Hepatocyte (in vitro differentiated cells): ENCODE results near the gene GRB14. TPM values are rescaled to one million over a fixed set of nuclear protein-coding genes. Genes with fewer than 3 reads are reported as not detected.

Experiments
- DNase-seq: peaks from one replicate; pipeline ENCODE4 v3.0.0-alpha.2; 2016; ENCODE audit warnings: low spot score
- H2AFZ ChIP-seq: fragments of 200-600 bp; sonication (generic); 2 replicates; pipeline ENCODE4 v1.6.0; 2016; ENCODE audit warnings: antibody characterized with exemption, mild to moderate bottlenecking
- H3K27ac ChIP-seq: fragments of 200-600 bp; sonication (generic); 2 replicates; pipeline ENCODE4 v1.5.1; 2016; ENCODE audit warnings: mild to moderate bottlenecking
- H3K27me3 ChIP-seq: fragments of 200-600 bp; sonication (generic); 2 replicates; pipeline ENCODE4 v1.6.1; 2016
- H3K36me3 ChIP-seq: fragments of 200-600 bp; sonication (generic); replicated peaks from 2 replicates; pipeline ENCODE4 v1.5.1; 2016; ENCODE audit warnings: low read depth; ENCODE audit not compliant: insufficient read depth
- H3K4me1 ChIP-seq: fragments of 200-600 bp; sonication (generic); 2 replicates; pipeline ENCODE4 v1.5.1; 2016; ENCODE audit warnings: mild to moderate bottlenecking, moderate library complexity; ENCODE audit not compliant: insufficient read depth
- H3K4me2 ChIP-seq: fragments of 200-600 bp; sonication (generic); 2 replicates; pipeline ENCODE4 v1.6.0; 2016
- H3K4me3 ChIP-seq: fragments of 200-600 bp; sonication (generic); 2 replicates; pipeline ENCODE4 v1.5.1; 2016; ENCODE audit warnings: mild to moderate bottlenecking
- H3K79me2 ChIP-seq: fragments of 200-600 bp; sonication (generic); 2 replicates; pipeline ENCODE4 v1.6.0; 2017; ENCODE audit warnings: mild to moderate bottlenecking
- H3K9me2 ChIP-seq: fragments of 200-600 bp; sonication (generic); replicated peaks from 2 replicates; pipeline ENCODE4 v1.6.0; 2017; ENCODE audit warnings: mild to moderate bottlenecking; ENCODE audit not compliant: insufficient read depth
- H3K9me3 ChIP-seq: fragments of 200-600 bp; sonication (generic); 2 replicates; pipeline ENCODE4 v1.5.1; 2016; ENCODE audit warnings: low read depth, mild to moderate bottlenecking
- H4K20me1 ChIP-seq: fragments of 200-600 bp; sonication (generic); 2 replicates; pipeline ENCODE4 v1.6.0; 2016; ENCODE audit warnings: mild to moderate bottlenecking; ENCODE audit not compliant: insufficient read depth, poor library complexity, severe bottlenecking
- EZH2 ChIP-seq: fragments of 200-600 bp; sonication (generic); IDR thresholded peaks from 2 replicates; pipeline ENCODE4 v1.6.1; 2016; ENCODE audit warnings: antibody characterized with exemption, mild to moderate bottlenecking, borderline replicate concordance
- EZH2phosphoT487 ChIP-seq: fragments of 200-600 bp; sonication (generic); IDR thresholded peaks from one replicate; pipeline ENCODE4 v1.6.1; 2018; ENCODE audit warnings: antibody characterized with exemption, mild to moderate bottlenecking, low read depth, moderate library complexity; ENCODE audit not compliant: unreplicated experiment, severe bottlenecking
- WGBS: methylation state at CpG from one replicate; pipeline ENCODE4 v1.1.6; 2016; ENCODE audit warnings: low lambda C conversion rate; ENCODE audit errors: missing lambda C conversion rate; 5-methylcytosine and 5-hydroxymethylcytosine counted together
- polyA plus RNA-seq: library from polyadenylated mRNA; unstranded; fragments of >200 nt; fragmentation: Nextera tagmentation; extraction: Ambion mirVana; gene quantifications from 2 replicates; pipeline ENCODE4 v1.2.1, GENCODE V29; 2016
- total RNA-seq: library from RNA; depleted of rRNA; stranded (reverse); fragments of >200 nt; gene quantifications from 2 replicates; pipeline ENCODE4 v1.2.3, GENCODE V29; 2014
- TF ChIP-seq, protein P1 (sequence below): fragments of 200-600 bp; sonication (generic); IDR thresholded peaks from 2 replicates; pipeline ENCODE4 v1.5.1; 2016; ENCODE audit warnings: antibody characterized with exemption, mild to moderate bottlenecking; ENCODE audit not compliant: poor library complexity

The GRB14 gene
- total and polyA plus RNA-seq, 2 experiments from 2014 or later, result 4.2 to 4.5 TPM

DNA sequence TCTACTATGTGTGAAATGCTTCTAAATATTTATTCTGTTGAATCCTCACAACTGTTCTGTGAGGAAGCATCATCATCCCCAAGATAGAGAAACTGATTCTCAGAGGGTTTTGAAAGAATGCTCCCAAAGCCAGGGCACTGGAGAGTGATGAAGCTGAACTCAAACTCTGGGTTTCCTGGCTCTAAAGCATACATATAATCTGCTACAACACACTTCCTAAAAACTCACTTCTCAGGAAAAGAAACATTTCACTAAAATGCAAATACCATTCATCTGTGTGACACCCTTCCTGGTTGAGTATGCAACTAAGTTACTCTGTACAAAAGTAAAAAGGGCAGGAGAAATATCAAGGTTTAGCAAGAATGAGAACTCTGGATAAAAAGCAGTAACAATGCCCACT, 58.6 kb downstream of the GRB14 start:
- no peaks in the 10 kb centered on the region for H3K4me1 ChIP-seq
- no peaks in the 10 kb centered on the region for H3K9me2 ChIP-seq
- H3K27ac ChIP-seq, result no peak overlapping the region
- no peaks in the 10 kb centered on the region for H4K20me1 ChIP-seq
- no peaks in the 10 kb centered on the region for H3K27me3 ChIP-seq
- H3K36me3 ChIP-seq, result no peaks in the 10 kb centered on the region
- H3K9me3 ChIP-seq, result no peaks in the 10 kb centered on the region
- no peak overlapping the region for H2AFZ ChIP-seq
- TF ChIP-seq EZH2 (no peak), EZH2phosphoT487 (no peak)
- TF ChIP-seq, protein P1, sequence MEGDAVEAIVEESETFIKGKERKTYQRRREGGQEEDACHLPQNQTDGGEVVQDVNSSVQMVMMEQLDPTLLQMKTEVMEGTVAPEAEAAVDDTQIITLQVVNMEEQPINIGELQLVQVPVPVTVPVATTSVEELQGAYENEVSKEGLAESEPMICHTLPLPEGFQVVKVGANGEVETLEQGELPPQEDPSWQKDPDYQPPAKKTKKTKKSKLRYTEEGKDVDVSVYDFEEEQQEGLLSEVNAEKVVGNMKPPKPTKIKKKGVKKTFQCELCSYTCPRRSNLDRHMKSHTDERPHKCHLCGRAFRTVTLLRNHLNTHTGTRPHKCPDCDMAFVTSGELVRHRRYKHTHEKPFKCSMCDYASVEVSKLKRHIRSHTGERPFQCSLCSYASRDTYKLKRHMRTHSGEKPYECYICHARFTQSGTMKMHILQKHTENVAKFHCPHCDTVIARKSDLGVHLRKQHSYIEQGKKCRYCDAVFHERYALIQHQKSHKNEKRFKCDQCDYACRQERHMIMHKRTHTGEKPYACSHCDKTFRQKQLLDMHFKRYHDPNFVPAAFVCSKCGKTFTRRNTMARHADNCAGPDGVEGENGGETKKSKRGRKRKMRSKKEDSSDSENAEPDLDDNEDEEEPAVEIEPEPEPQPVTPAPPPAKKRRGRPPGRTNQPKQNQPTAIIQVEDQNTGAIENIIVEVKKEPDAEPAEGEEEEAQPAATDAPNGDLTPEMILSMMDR, result no peak
- DNase-seq, result no peak
- H3K4me3 ChIP-seq, result no peak overlapping the region
- H3K79me2 ChIP-seq, result no peaks in the 10 kb centered on the region
- no peak overlapping the region for H3K4me2 ChIP-seq

DNA sequence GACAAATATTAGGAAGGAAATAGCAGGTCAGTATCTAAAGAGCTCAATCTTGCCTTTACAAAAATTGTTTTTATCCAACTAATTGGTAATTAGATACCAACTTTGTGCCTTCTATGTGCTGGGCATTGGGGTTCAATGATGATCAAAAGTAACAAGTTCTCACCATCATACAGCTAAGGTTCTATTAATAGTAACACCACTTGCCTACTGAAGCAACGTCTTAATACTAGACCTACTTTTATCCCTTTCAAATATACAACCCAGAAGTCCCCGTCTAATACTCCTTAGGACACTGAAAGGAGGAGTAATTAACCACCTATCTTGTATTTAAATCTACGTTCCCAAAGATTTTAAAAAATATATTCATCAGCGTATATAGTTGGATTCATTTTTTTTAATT, 59.3 kb downstream of the GRB14 start:
- no peak overlapping the region for H3K27ac ChIP-seq
- H3K9me2 ChIP-seq, result no peaks in the 10 kb centered on the region
- DNase-seq, result no peak
- no peaks in the 10 kb centered on the region for H3K79me2 ChIP-seq
- H3K27me3 ChIP-seq, result no peaks in the 10 kb centered on the region
- no peaks in the 10 kb centered on the region for H4K20me1 ChIP-seq
- H3K4me1 ChIP-seq, result no peaks in the 10 kb centered on the region
- no peak overlapping the region for H3K4me2 ChIP-seq
- no peak overlapping the region for H3K4me3 ChIP-seq
- TF ChIP-seq, protein P1, result no peak
- TF ChIP-seq EZH2 (no peak), EZH2phosphoT487 (no peak)
- no peak overlapping the region for H2AFZ ChIP-seq
- no peaks in the 10 kb centered on the region for H3K9me3 ChIP-seq
- WGBS, result 91% methylated on average over 4 of the region's 4 CpGs
- H3K36me3 ChIP-seq, result no peaks in the 10 kb centered on the region

DNA sequence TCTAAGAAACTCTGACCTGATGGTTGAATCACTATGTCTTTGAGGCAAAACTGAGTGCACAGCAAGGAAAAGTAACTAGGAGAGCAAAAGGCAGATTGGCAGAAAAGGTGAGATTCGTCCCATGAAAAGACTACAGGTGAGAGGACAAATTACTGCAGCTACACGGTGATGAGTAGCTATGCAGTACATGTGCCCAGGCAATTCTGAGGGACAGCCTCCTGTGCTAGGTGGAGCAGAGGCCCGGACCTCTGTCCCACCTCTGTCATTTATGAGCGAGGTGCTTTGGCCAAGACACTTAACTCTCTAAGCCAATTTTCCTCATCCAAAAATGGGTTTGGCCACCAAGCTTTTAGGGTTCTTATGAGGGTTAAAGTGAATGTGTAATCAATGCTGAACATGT, 59.9 kb downstream of the GRB14 start:
- Histone ChIP-seq H3K27me3 (no peaks in the 10 kb centered on the region), H3K9me3 (no peaks in the 10 kb centered on the region), H3K9me2 (no peaks in the 10 kb centered on the region), H3K36me3 (no peaks in the 10 kb centered on the region), H3K4me2 (no peak overlapping the region), H2AFZ (no peak overlapping the region), H3K4me3 (no peak overlapping the region), H3K79me2 (no peaks in the 10 kb centered on the region), H3K27ac (no peak overlapping the region), H3K4me1 (no peaks in the 10 kb centered on the region), H4K20me1 (no peaks in the 10 kb centered on the region)
- DNase-seq, result no peak
- 89% methylated on average over 4 of the region's 4 CpGs for WGBS
- TF ChIP-seq EZH2phosphoT487, result no peak

DNA sequence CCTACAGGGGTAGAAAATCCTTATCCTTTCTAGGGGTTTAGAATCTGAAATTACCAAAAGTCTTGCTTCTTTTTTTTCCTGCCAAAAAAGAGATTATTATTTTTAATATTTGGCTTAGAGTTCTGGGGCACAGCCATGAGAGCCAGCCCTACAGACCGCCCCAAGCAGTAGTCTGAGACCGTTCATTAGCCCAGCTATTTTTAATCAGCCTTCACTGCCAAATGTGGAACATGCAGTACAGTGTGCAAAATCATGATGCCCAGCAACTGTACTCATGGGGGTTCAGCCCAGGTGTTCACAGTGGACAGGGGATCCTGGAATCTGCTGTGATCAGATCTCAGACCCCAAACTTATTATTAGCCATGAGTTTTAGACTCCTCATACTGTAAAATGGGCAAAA, 60.4 kb downstream of the GRB14 start:
- DNase-seq, result no peak
- no peak overlapping the region for H3K27ac ChIP-seq
- no peaks in the 10 kb centered on the region for H3K9me2 ChIP-seq
- no peaks in the 10 kb centered on the region for H3K36me3 ChIP-seq
- H4K20me1 ChIP-seq, result no peaks in the 10 kb centered on the region
- H3K4me1 ChIP-seq, result no peaks in the 10 kb centered on the region
- no peaks in the 10 kb centered on the region for H3K79me2 ChIP-seq
- no peaks in the 10 kb centered on the region for H3K9me3 ChIP-seq
- H3K27me3 ChIP-seq, result no peaks in the 10 kb centered on the region
- no peak overlapping the region for H3K4me2 ChIP-seq
- TF ChIP-seq, protein P1, result no peak
- TF ChIP-seq EZH2phosphoT487 (no peak), EZH2 (no peak)
- 92% methylated on average over 2 of the region's 2 CpGs for WGBS
- no peak overlapping the region for H2AFZ ChIP-seq
- no peak overlapping the region for H3K4me3 ChIP-seq
